ENCODE results near the gene ZEB2. TPM values are rescaled to one million over a fixed set of nuclear protein-coding genes. Genes with fewer than 3 reads are reported as not detected.
A peak's percentile ranks its signal among the peaks of the same experiment; 100 is the strongest.

Gene ZEB2
- total and polyA plus RNA-seq, 12 donors: 29.0 to 226 (median 142) TPM

GRCh38 chr2:144505245-144505831 is 14.6 kb downstream of the ZEB2 start:
- H3K36me3 ChIP-seq (replicated peaks in 1 of 2): peaks cover 0 to 5% of the 10 kb centered on the region in 2 donors
- no peak for DNase-seq
- WGBS, 4 donors: 15 to 23% (median 20%) methylated on average over 2 of the region's 2 CpGs
- TF ChIP-seq POLR2A (IDR thresholded peaks at IDR 0.05): no peak
- no peak overlapping the region for H3K4me3 ChIP-seq
- no peaks in the 10 kb centered on the region for H3K27me3 ChIP-seq
- no peaks in the 10 kb centered on the region for H3K9me3 ChIP-seq (replicated peaks in 1 of 3)
- peak overlapping the region; percentile 44 to 100 (median 86) for H3K27ac ChIP-seq
- intact Hi-C loops (cut with DNase I): no loop called here
- H3K4me1 ChIP-seq (replicated peaks in 1 of 2): peaks cover 60 to 83% of the 10 kb centered on the region in 2 donors

- Histone ChIP-seq H3K27me3 (no peaks in the 10 kb centered on the region), H3K36me3 (replicated peaks in 1 of 2) (peaks cover 0 to 5% of the 10 kb centered on the region in 2 donors), H3K4me1 (replicated peaks in 1 of 2) (peaks cover 59 to 90% of the 10 kb centered on the region in 2 donors), H3K9me3 (replicated peaks in 1 of 3) (no peaks in the 10 kb centered on the region), H3K27ac (peak overlapping the region in 3 of 5 donors; percentile 67 to 100 (median 99)), H3K4me3 (no peak overlapping the region)
- TF ChIP-seq, protein P1, sequence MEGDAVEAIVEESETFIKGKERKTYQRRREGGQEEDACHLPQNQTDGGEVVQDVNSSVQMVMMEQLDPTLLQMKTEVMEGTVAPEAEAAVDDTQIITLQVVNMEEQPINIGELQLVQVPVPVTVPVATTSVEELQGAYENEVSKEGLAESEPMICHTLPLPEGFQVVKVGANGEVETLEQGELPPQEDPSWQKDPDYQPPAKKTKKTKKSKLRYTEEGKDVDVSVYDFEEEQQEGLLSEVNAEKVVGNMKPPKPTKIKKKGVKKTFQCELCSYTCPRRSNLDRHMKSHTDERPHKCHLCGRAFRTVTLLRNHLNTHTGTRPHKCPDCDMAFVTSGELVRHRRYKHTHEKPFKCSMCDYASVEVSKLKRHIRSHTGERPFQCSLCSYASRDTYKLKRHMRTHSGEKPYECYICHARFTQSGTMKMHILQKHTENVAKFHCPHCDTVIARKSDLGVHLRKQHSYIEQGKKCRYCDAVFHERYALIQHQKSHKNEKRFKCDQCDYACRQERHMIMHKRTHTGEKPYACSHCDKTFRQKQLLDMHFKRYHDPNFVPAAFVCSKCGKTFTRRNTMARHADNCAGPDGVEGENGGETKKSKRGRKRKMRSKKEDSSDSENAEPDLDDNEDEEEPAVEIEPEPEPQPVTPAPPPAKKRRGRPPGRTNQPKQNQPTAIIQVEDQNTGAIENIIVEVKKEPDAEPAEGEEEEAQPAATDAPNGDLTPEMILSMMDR (IDR thresholded peaks at IDR 0.05): peak in 1 of 6 experiments; percentile 7
- no peak for TF ChIP-seq POLR2A (IDR thresholded peaks at IDR 0.05)
- 60 to 72% (median 63%) methylated on average over 6 of the region's 6 CpGs for WGBS, 4 donors
- intact Hi-C loops (cut with DNase I): no loop called here
- DNase-seq: no peak
These were observed 15.7 kb downstream of the ZEB2 start for GRCh38 chr2:144504218-144504641.

- H3K27me3 ChIP-seq: no peaks in the 10 kb centered on the region
- no peak for TF ChIP-seq POLR2A (IDR thresholded peaks at IDR 0.05)
- TF ChIP-seq, protein P1 (IDR thresholded peaks at IDR 0.05): no peak
- peak overlapping the region in 3 of 5 donors; percentile 23 to 99 (median 64) for H3K27ac ChIP-seq
- 26 to 36% (median 30%) methylated on average over 5 of the region's 5 CpGs for WGBS, 4 donors
- H3K9me3 ChIP-seq (replicated peaks in 1 of 3): no peaks in the 10 kb centered on the region
- H3K36me3 ChIP-seq (replicated peaks in 1 of 2): peaks cover 0 to 5% of the 10 kb centered on the region in 2 donors
- intact Hi-C loops (cut with DNase I): no loop called here
- no peak for DNase-seq
- peaks cover 49 to 80% of the 10 kb centered on the region in 2 donors for H3K4me1 ChIP-seq (replicated peaks in 1 of 2)
- no peak overlapping the region for H3K4me3 ChIP-seq
These were observed 16.7 kb downstream of the ZEB2 start for GRCh38 chr2:144503242-144503641.

DNA sequence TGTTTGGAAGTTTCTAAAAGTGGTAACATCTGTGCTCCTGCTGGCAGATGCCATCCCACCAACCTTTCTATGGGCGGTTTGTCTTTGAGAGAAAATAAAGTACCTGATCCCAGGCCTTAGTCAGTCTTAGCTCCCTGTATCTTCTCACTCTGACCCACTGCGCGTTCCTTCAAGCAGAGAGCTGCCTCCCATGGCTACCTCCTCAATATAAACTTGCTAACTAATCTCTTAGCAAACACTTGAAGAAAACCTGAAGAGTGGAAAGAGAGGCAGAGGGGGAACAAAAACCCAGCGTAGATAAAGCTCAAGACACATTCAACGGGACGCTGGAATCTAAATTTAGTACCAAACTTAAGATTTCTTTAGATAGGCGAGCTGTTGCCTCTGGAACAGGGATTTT is 17.6 kb downstream of the ZEB2 start:
- DNase-seq: no peak
- intact Hi-C loops (cut with DNase I): no loop called here
- Histone ChIP-seq H3K27ac (peak overlapping the region in 4 of 5 donors; percentile 24 to 99 (median 41)), H3K4me3 (no peak overlapping the region), H3K9me3 (replicated peaks in 1 of 3) (no peaks in the 10 kb centered on the region), H3K36me3 (replicated peaks in 1 of 2) (peaks cover 0 to 5% of the 10 kb centered on the region in 2 donors), H3K27me3 (no peaks in the 10 kb centered on the region), H3K4me1 (replicated peaks in 1 of 2) (peaks cover 41 to 72% of the 10 kb centered on the region in 2 donors)
- WGBS, 4 donors: 81 to 88% (median 84%) methylated on average over 7 of the region's 7 CpGs
- no peak for TF ChIP-seq POLR2A (IDR thresholded peaks at IDR 0.05)
- TF ChIP-seq, protein P1 (IDR thresholded peaks at IDR 0.05): no peak

- peaks cover 37 to 70% of the 10 kb centered on the region in 2 donors for H3K4me1 ChIP-seq (replicated peaks in 1 of 2)
- no peaks in the 10 kb centered on the region for H3K9me3 ChIP-seq (replicated peaks in 1 of 3)
- DNase-seq: no peak
- TF ChIP-seq, protein P1 (IDR thresholded peaks at IDR 0.05): no peak
- no peak for TF ChIP-seq POLR2A (IDR thresholded peaks at IDR 0.05)
- H3K27ac ChIP-seq: peak overlapping the region in 4 of 5 donors; percentile 24 to 99 (median 41)
- H3K4me3 ChIP-seq: no peak overlapping the region
- H3K27me3 ChIP-seq: no peaks in the 10 kb centered on the region
- 77 to 88% (median 82%) methylated on average over 1 of the region's 1 CpG for whole genome bisulfite sequencing, 4 donors
- peaks cover 0 to 5% of the 10 kb centered on the region in 2 donors for H3K36me3 ChIP-seq (replicated peaks in 1 of 2)
- intact Hi-C loops (cut with DNase I): no loop called here
These were observed 18.3 kb downstream of the ZEB2 start for GRCh38 chr2:144501627-144502026.

All from adrenal gland (tissue), 12 donors.